Caco-2 (cell line): ENCODE measurements around the gene CELA1. TPM values are rescaled to one million over a fixed set of nuclear protein-coding genes. Genes with fewer than 3 reads are reported as not detected.

Experiments
- BruUV-seq: library from RNA; stranded (reverse); fragments of 400-500 nt; replicated peaks from 2 replicates; lab custom pipeline; 2021; lab: Mats Ljungman, UMichigan
- CTCF ChIA-PET: fragments of 300-600 bp; sonication (Branson Sonifier 250); formaldehyde crosslinking; loops from one replicate; lab custom pipeline; 2022; ENCODE audit warnings: antibody characterized with exemption; lab: Charles Lee
- POLR2A ChIA-PET: fragments of 300-600 bp; sonication (Branson Sonifier 250); formaldehyde crosslinking; loops from one replicate; lab custom pipeline; 2022; ENCODE audit warnings: antibody characterized with exemption; lab: Charles Lee
- DNase-seq, 2 experiments: peaks; one replicate each; pipeline versions ENCODE4 v3.0.0 to v3.0.0-alpha.2; 2020 to 2022
- H3K27me3 ChIP-seq: replicated peaks from 2 replicates; pipeline ENCODE4 v1.6.0; 2011; ENCODE audit warnings: low read length; ENCODE audit not compliant: control insufficient read depth, insufficient read depth
- H3K36me3 ChIP-seq: 2 replicates; pipeline ENCODE4 v1.5.1; 2011; ENCODE audit warnings: low read length; ENCODE audit not compliant: control insufficient read depth, insufficient read depth
- H3K4me1 ChIP-seq: fragments of 250-450 bp; sonication (Bioruptor Pico); 2 replicates; pipeline ENCODE4 v1.5.1; 2020; ENCODE audit warnings: mild to moderate bottlenecking
- H3K4me3 ChIP-seq: 2 replicates; pipeline ENCODE4 v1.5.1; 2011; ENCODE audit warnings: low read depth, mild to moderate bottlenecking, control low read depth, low read length
- H3K9me3 ChIP-seq: fragments of 250-450 bp; sonication (Bioruptor Pico); 2 replicates; pipeline ENCODE4 v1.5.1; 2020; ENCODE audit warnings: mild to moderate bottlenecking, moderate library complexity
- H3K27ac Mint-ChIP-seq: one replicate; pipeline ENCODE4 v1.8.0; 2022; ENCODE audit warnings: mixed read lengths; ENCODE audit not compliant: unreplicated experiment
- H3K27me3 Mint-ChIP-seq: one replicate; pipeline ENCODE4 v1.8.0; 2022; ENCODE audit warnings: mixed read lengths; ENCODE audit not compliant: insufficient read depth, unreplicated experiment
- H3K36me3 Mint-ChIP-seq: one replicate; pipeline ENCODE4 v1.8.0; 2022; ENCODE audit warnings: mild to moderate bottlenecking, mixed read lengths; ENCODE audit not compliant: insufficient read depth, unreplicated experiment
- H3K4me1 Mint-ChIP-seq: one replicate; pipeline ENCODE4 v1.8.0; 2022; ENCODE audit warnings: low read depth, mixed read lengths; ENCODE audit not compliant: unreplicated experiment
- H3K4me3 Mint-ChIP-seq: one replicate; pipeline ENCODE4 v1.8.0; 2022; ENCODE audit warnings: mild to moderate bottlenecking, moderate library complexity, mixed read lengths; ENCODE audit not compliant: unreplicated experiment
- H3K9me3 Mint-ChIP-seq: one replicate; pipeline ENCODE4 v1.8.0; 2022; ENCODE audit warnings: mixed read lengths; ENCODE audit not compliant: unreplicated experiment
- intact Hi-C: fragments of 100-400 bp; cut with micrococcal nuclease; formaldehyde crosslinking; loops from one replicate; pipeline ENCODE4 v1.10.0; 2022; ENCODE audit not compliant: unreplicated experiment
- total RNA-seq: library from RNA; stranded (reverse); gene quantifications from 2 replicates; pipeline ENCODE4 v1.2.3, GENCODE V29; 2022
- TF ChIP-seq, protein P1 (sequence below), 2 experiments: fragments of 200-600 bp in 1 of 2; IDR thresholded peaks; 1 replicate in 1 of 2; 2 replicates in 1 of 2; pipeline versions ENCODE4 v1.5.1 to v1.8.0; 2011 to 2022; ENCODE audit warnings: antibody characterized with exemption in 1 of 2, control low read depth in 1 of 2, inconsistent platforms in 1 of 2, low read depth in 1 of 2, low read length in 1 of 2, mild to moderate bottlenecking in 1 of 2, moderate library complexity in 1 of 2; ENCODE audit not compliant: insufficient read depth in 1 of 2, severe bottlenecking in 1 of 2, unreplicated experiment in 1 of 2

The CELA1 gene
- total RNA-seq, 1 experiment from 2014 or later, result not detected

DNA sequence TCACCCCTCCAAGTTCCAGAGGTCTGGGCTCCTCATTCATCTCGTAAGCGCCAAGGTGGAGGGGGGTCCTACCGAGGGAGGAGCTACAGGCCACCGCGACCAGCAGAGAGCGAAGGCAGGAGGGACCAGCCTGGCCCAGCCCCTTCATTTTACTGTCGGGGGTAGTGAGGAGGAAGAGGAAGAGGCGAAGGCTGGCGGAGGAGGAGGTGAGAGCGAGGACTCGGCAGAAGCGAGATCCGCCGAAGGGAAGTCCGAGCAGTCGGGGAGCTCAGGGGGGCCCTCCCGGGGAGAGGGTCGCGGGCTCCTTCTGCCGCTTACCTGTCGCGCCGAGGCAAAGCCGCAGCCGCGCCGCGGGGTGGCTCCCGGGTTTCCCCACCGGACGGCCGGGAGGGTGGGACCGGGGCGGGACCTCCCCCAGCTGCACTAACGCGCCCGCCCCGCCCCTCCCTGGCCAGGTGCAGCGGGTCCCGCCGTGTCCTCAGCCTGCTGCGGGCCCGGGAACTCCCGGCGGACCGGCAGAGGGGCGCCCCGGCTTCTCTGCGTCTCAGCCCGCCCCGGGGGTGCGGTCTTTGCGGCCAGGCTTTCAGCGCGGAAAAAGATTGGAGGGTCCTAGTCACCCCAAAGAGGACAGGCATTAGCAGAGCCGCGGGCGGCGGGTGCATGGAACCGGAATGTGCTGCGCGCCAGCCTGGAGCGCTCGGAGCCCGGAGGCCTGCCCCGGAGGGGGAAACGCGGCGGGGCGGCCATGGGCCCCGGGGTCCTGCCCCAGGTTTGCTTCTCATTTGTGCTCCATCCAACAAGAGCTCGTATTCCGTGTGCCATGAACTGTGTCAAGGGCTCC is 45.0 kb upstream of the CELA1 start, which contains the start of gene GALNT6:
Gene GALNT6, minus strand, starts transcription at position 124 of the 841 bp plus-strand sequence. CDS start 11,625 bp downstream, outside the sequence.
- TF ChIP-seq, protein P1, sequence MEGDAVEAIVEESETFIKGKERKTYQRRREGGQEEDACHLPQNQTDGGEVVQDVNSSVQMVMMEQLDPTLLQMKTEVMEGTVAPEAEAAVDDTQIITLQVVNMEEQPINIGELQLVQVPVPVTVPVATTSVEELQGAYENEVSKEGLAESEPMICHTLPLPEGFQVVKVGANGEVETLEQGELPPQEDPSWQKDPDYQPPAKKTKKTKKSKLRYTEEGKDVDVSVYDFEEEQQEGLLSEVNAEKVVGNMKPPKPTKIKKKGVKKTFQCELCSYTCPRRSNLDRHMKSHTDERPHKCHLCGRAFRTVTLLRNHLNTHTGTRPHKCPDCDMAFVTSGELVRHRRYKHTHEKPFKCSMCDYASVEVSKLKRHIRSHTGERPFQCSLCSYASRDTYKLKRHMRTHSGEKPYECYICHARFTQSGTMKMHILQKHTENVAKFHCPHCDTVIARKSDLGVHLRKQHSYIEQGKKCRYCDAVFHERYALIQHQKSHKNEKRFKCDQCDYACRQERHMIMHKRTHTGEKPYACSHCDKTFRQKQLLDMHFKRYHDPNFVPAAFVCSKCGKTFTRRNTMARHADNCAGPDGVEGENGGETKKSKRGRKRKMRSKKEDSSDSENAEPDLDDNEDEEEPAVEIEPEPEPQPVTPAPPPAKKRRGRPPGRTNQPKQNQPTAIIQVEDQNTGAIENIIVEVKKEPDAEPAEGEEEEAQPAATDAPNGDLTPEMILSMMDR (IDR thresholded peaks at IDR 0.05; ENCODE audit: insufficient read depth in 1 of 2, low read depth in 1 of 2, low read length in 1 of 2, severe bottlenecking in 1 of 2, unreplicated experiment in 1 of 2), result peak in 1 of 2 experiments; percentile 15
- peaks cover 52% of the 10 kb centered on the region for H3K36me3 Mint-ChIP-seq
- peak; percentile 85 to 92 for DNase-seq
- no peaks in the 10 kb centered on the region for H3K27me3 ChIP-seq
- intact Hi-C loops, result loop anchor here (1.0 kb wide), 1 partner anchor 9 kb away; no protein-coding TSS in a partner anchor
- H3K36me3 ChIP-seq, result no peaks in the 10 kb centered on the region
- ChIA-PET POLR2A (interaction anchor here (0.5 to 1.5 kb wide), 13 partner anchors 8 to 1281 kb away, joined by 3 to 19 read pairs (median 4); no protein-coding TSS in a partner anchor), CTCF (interaction anchor here (0.6 to 2.0 kb wide), 9 partner anchors 8 to 1875 kb away, joined by 3 to 6 read pairs (median 3); partner anchors contain the start of gene SLC4A8)
- peaks cover 56% of the 10 kb centered on the region for H3K4me1 ChIP-seq
- H3K9me3 ChIP-seq, result no peaks in the 10 kb centered on the region
- H3K9me3 Mint-ChIP-seq, result no peaks in the 10 kb centered on the region
- H3K4me3 Mint-ChIP-seq, result peak within 1 kb of the TSS; percentile 83
- no peaks in the 10 kb centered on the region for H3K27me3 Mint-ChIP-seq
- H3K4me1 Mint-ChIP-seq, result peaks cover 56% of the 10 kb centered on the region
- BruUV-seq, result no TSS peak
- H3K4me3 ChIP-seq, result peak within 1 kb of the TSS; percentile 87
- peak within 1 kb of the TSS; percentile 99 for H3K27ac Mint-ChIP-seq

DNA sequence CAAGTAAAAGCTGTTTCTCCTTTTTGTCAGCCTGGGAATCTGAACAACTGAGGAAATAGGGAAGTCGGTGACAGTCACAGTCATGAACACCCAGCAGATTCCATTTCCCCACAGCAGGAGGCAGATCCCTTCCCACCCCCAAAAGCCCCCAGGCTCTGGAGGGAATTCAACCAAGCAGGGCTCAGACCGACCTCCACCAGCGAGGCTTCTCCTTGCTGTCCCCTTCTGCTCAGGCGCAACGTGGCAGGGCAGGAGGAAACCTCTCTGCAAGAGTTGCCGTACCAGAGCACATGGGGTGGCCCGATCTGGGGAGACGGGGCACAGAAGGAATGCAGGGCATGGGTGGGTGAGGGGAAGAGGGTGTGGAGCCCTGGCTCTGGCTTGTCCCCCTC is 44.4 kb upstream of the CELA1 start:
- Histone ChIP-seq H3K9me3 (no peaks in the 10 kb centered on the region), H3K36me3 (no peaks in the 10 kb centered on the region), H3K27me3 (no peaks in the 10 kb centered on the region), H3K4me1 (peaks cover 51% of the 10 kb centered on the region), H3K4me3 (peak overlapping the region; percentile 87)
- Mint-ChIP-seq H3K27me3 (no peaks in the 10 kb centered on the region), H3K4me1 (peaks cover 54% of the 10 kb centered on the region), H3K36me3 (peaks cover 56% of the 10 kb centered on the region), H3K4me3 (peak overlapping the region; percentile 83), H3K9me3 (no peaks in the 10 kb centered on the region), H3K27ac (peak overlapping the region; percentile 99)
- no TSS peak for BruUV-seq
- ChIA-PET CTCF (interaction anchor here (0.8 to 2.0 kb wide), 5 partner anchors 19 to 433 kb away, joined by 3 to 6 read pairs (median 4); partner anchors contain the start of gene SLC4A8), POLR2A (interaction anchor here (0.5 to 1.5 kb wide), 6 partner anchors 9 to 805 kb away, joined by 3 to 19 read pairs (median 4); no protein-coding TSS in a partner anchor)
- DNase-seq, result peak; percentile 72 to 75
- intact Hi-C loops, result loop anchor here (1.0 kb wide), 1 partner anchor 9 kb away; no protein-coding TSS in a partner anchor
- TF ChIP-seq, protein P1 (IDR thresholded peaks at IDR 0.05; ENCODE audit: insufficient read depth in 1 of 2, low read depth in 1 of 2, low read length in 1 of 2, severe bottlenecking in 1 of 2, unreplicated experiment in 1 of 2), result no peak

DNA sequence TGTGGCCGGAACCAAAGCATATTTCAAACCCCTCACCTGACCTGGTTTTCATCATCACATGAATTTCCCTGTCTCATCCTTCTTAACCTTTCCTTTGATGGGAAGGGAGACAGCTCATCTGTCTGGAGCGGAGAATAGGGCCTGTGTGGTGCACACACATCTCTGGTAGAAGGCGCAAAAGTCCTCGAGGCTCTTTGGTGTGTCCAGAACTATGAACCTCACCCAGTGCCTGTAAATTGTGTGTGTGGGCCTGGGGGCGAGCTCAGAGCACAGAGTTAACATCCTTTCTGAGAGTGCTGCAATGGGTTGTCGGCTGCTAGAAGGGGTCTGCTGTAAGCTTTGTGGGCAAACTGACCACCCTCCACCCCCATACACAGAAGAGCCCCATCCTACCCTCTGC is 44.0 kb upstream of the CELA1 start:
- H3K4me3 ChIP-seq, result peak overlapping the region; percentile 87
- ChIA-PET POLR2A (no interaction called here), CTCF (interaction anchor here (0.6 to 2.0 kb wide), 7 partner anchors 18 to 433 kb away, joined by 3 to 6 read pairs (median 4); partner anchors contain the start of gene SLC4A8)
- Mint-ChIP-seq H3K27me3 (no peaks in the 10 kb centered on the region), H3K27ac (peak overlapping the region; percentile 99), H3K36me3 (peaks cover 59% of the 10 kb centered on the region), H3K9me3 (no peaks in the 10 kb centered on the region), H3K4me3 (peak overlapping the region; percentile 83), H3K4me1 (peaks cover 54% of the 10 kb centered on the region)
- H3K4me1 ChIP-seq, result peaks cover 47% of the 10 kb centered on the region
- DNase-seq, result no peak
- intact Hi-C loops, result no loop called here
- BruUV-seq, result TSS peak; percentile 52
- no peaks in the 10 kb centered on the region for H3K9me3 ChIP-seq
- no peaks in the 10 kb centered on the region for H3K27me3 ChIP-seq
- H3K36me3 ChIP-seq, result no peaks in the 10 kb centered on the region
- TF ChIP-seq, protein P1 (IDR thresholded peaks at IDR 0.05; ENCODE audit: insufficient read depth in 1 of 2, low read depth in 1 of 2, low read length in 1 of 2, severe bottlenecking in 1 of 2, unreplicated experiment in 1 of 2), result no peak
